Esophagus muscularis mucosa (tissue), 4 donors: Measurements from ENCODE around the gene NPTXR. TPM values are rescaled to one million over a fixed set of nuclear protein-coding genes. Genes with fewer than 3 reads are reported as not detected.
A peak's percentile ranks its signal among the peaks of the same experiment; 100 is the strongest.

Experiments
- DNase-seq: peaks from one replicate; pipeline ENCODE4 v3.0.0-alpha.2; 2017; ENCODE audit errors: extremely low spot score
- H3K27ac ChIP-seq, 4 donors: fragments of 200-600 bp; sonication (generic); replicated peaks in 1 of 4; 1 replicate in 3 of 4; 2 replicates in 1 of 4; pipeline ENCODE4 v1.5.1; 2016 to 2019; ENCODE audit warnings: mild to moderate bottlenecking in 1 of 4
- H3K27me3 ChIP-seq, 4 donors: fragments of 200-600 bp; sonication (generic); one replicate each; pipeline versions ENCODE4 v1.5.1 to v1.6.0; 2016 to 2019
- H3K36me3 ChIP-seq, 4 donors: fragments of 200-600 bp; sonication (generic); one replicate each; pipeline ENCODE4 v1.5.1; 2016 to 2019
- H3K4me1 ChIP-seq, 4 donors: fragments of 200-600 bp; sonication (generic); one replicate each; pipeline ENCODE4 v1.5.1; 2016 to 2019
- H3K4me3 ChIP-seq, 4 donors: fragments of 200-600 bp; sonication (generic); 1 replicate in 2 of 4; 2 replicates in 2 of 4; pipeline ENCODE4 v1.5.1; 2016 to 2019; ENCODE audit warnings: mild to moderate bottlenecking in 4 of 4, moderate library complexity in 1 of 4
- H3K9me3 ChIP-seq, 4 donors: fragments of 200-600 bp; sonication (generic); 1 replicate in 3 of 4; 2 replicates in 1 of 4; pipeline ENCODE4 v1.5.1; 2016 to 2019
- CTCF ChIP-seq, 3 experiments: fragments of 200-600 bp in 2 of 3; fragments of 450-650 bp in 1 of 3; sonication (generic) in 2 of 3; IDR thresholded peaks; one replicate each; pipeline ENCODE4 v1.5.1; 2017 to 2019; ENCODE audit warnings: antibody characterized with exemption in 3 of 3, mild to moderate bottlenecking in 2 of 3, moderate library complexity in 1 of 3
- EP300 ChIP-seq: sonication (generic); formaldehyde crosslinking; IDR thresholded peaks from one replicate; pipeline ENCODE4 v1.6.1; 2017; ENCODE audit warnings: antibody characterized with exemption
- POLR2A ChIP-seq: fragments of 450-650 bp; IDR thresholded peaks from one replicate; pipeline ENCODE4 v1.6.1; 2017; ENCODE audit warnings: antibody characterized with exemption, moderate library complexity, mild to moderate bottlenecking, low read depth
- POLR2AphosphoS5 ChIP-seq, 2 donors: sonication (generic); formaldehyde crosslinking; IDR thresholded peaks; one replicate each; pipeline ENCODE4 v1.6.1; 2017; ENCODE audit warnings: antibody characterized with exemption in 2 of 2
- whole genome bisulfite sequencing: methylation state at CpG from one replicate; pipeline ENCODE4 v1.1.5; 2018; 5-methylcytosine and 5-hydroxymethylcytosine counted together
- intact Hi-C: fragments of 100-400 bp; cut with DNase I; formaldehyde crosslinking; loops from one replicate; pipeline ENCODE4 v1.15.1; 2023
- total RNA-seq, 4 donors: library from RNA; depleted of rRNA; stranded (reverse); fragments of >200 nt; gene quantifications; one replicate each; pipeline versions ENCODE4 v1.1.0 to v1.2.1, GENCODE V29; 2016

The NPTXR gene
- total RNA-seq, 4 donors from 2014 or later: 8.2 to 15.0 (median 8.8) TPM

DNA sequence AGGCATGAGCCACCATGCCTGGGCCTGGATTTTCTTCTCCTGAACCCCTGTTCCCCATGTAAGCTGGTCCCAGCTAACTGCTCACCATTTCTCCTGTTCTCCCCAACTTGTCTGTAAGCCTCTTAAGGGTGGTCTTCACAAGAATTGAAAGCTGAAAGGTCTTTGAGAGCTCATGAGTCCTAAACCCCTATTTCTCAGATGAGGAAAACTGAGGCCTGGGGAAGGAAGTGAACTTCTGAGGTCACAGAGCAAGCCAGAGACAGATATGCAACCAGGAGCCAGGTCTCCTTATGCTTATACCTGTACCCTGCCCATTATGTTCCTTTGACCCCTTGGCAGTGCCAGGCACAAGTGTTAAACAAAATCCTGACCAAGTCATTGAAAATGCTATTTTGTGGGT lies 16.3 kb downstream of the NPTXR start:
- intact Hi-C loops: no loop called here
- Histone ChIP-seq H3K27me3 (no peaks in the 10 kb centered on the region), H3K9me3 (no peaks in the 10 kb centered on the region), H3K36me3 (peaks cover 0 to 3% (median 0%) of the 10 kb centered on the region in 4 donors), H3K4me3 (no peak overlapping the region), H3K4me1 (no peaks in the 10 kb centered on the region), H3K27ac (no peak overlapping the region)
- no peak for DNase-seq
- TF ChIP-seq POLR2A (no peak), EP300 (no peak), CTCF (IDR thresholded peaks at IDR 0.05) (no peak), POLR2AphosphoS5 (IDR thresholded peaks at IDR 0.05) (no peak)

DNA sequence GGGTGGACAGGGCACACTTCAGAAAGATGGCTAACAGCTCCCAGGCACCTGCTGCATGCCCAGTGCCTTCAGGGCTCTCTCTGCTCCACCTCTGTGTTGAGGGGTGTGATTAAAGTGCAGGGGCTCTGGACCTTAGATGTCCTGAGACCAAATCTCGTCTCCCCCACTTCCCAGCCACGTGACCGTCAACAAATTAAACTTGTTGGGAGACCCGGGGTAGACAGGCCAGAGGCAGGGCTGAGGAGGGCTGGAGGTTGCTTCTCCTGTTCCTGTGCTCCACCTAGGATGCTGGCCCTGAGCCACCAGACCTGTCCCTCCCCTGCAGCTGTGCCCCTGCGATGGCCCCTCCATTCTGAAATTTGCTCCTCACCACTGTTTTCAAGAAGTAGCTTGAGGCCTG lies 17.0 kb downstream of the NPTXR start:
- TF ChIP-seq POLR2A (no peak), CTCF (IDR thresholded peaks at IDR 0.05) (no peak), POLR2AphosphoS5 (IDR thresholded peaks at IDR 0.05) (no peak), EP300 (no peak)
- Histone ChIP-seq H3K4me3 (no peak overlapping the region), H3K27ac (no peak overlapping the region), H3K4me1 (no peaks in the 10 kb centered on the region), H3K9me3 (no peaks in the 10 kb centered on the region), H3K27me3 (no peaks in the 10 kb centered on the region), H3K36me3 (peaks cover 0 to 3% (median 0%) of the 10 kb centered on the region in 4 donors)
- intact Hi-C loops: no loop called here
- no peak for DNase-seq
- WGBS: 83% methylated on average over 4 of the region's 5 CpGs

DNA sequence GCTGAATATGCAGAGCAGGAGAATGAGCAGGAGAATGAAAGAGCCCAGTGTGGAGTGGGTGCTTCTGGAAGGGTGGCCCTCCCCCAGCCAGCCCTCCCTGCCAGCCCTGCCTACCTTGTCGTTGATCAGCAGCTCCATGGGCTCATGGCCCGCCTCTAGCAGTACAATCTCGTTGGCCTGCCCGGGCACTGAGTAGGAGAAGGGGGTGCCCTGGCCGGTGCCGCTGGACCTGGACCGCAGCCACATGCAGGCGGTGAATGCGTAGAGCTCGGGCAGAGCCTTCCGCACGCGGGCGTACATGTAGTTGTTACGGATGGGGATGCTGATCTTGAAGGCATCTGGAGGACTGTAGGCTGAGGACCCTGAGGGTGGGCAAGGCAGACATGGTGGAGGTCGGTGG lies 17.4 kb downstream of the NPTXR start:
- 86% methylated on average over 16 of the region's 16 CpGs for WGBS
- TF ChIP-seq EP300: no peak
- no peak for TF ChIP-seq POLR2AphosphoS5 (IDR thresholded peaks at IDR 0.05)
- no peak for TF ChIP-seq POLR2A
- no peak for TF ChIP-seq CTCF (IDR thresholded peaks at IDR 0.05)
- Histone ChIP-seq H3K4me3 (no peak overlapping the region), H3K36me3 (peaks cover 0 to 3% (median 0%) of the 10 kb centered on the region in 4 donors), H3K9me3 (no peaks in the 10 kb centered on the region), H3K27me3 (no peaks in the 10 kb centered on the region), H3K4me1 (no peaks in the 10 kb centered on the region), H3K27ac (no peak overlapping the region)
- DNase-seq: no peak
- intact Hi-C loops: no loop called here

DNA sequence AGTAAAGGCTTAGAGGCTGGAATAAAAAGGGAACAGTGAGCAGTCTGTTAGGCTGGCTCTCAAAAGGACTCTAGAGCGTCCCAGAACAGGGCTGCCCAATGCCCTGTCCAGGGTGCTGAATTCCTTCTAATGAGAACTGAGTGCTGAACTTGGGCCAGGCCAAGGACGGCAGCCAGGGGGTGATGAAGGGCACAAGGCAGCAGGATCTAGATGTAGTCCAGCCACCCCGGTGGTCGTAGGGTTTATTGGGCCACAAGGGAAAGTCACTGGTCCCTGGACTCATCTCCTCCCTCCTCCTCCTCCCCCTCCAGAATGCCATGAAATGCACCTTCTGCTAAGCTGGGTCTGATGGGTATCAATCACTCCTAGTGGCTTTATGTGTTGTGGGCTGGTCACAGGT lies 19.2 kb downstream of the NPTXR start:
- Histone ChIP-seq H3K27ac (no peak overlapping the region), H3K4me3 (no peak overlapping the region), H3K27me3 (no peaks in the 10 kb centered on the region), H3K36me3 (peaks cover 0 to 3% (median 0%) of the 10 kb centered on the region in 4 donors), H3K4me1 (no peaks in the 10 kb centered on the region), H3K9me3 (no peaks in the 10 kb centered on the region)
- no peak for DNase-seq
- 17% methylated on average over 4 of the region's 4 CpGs for WGBS
- peak in 1 of 3 experiments; percentile 24 for TF ChIP-seq CTCF (IDR thresholded peaks at IDR 0.05)
- no peak for TF ChIP-seq POLR2A
- TF ChIP-seq POLR2AphosphoS5 (IDR thresholded peaks at IDR 0.05): no peak
- intact Hi-C loops: no loop called here

GRCh38 chr22:38823637-38824036 lies 20.2 kb downstream of the NPTXR start:
- Histone ChIP-seq H3K4me1 (no peaks in the 10 kb centered on the region), H3K9me3 (no peaks in the 10 kb centered on the region), H3K27ac (no peak overlapping the region), H3K4me3 (no peak overlapping the region), H3K36me3 (peaks cover 0 to 3% (median 0%) of the 10 kb centered on the region in 4 donors), H3K27me3 (no peaks in the 10 kb centered on the region)
- intact Hi-C loops: no loop called here
- DNase-seq: no peak
- TF ChIP-seq CTCF (IDR thresholded peaks at IDR 0.05) (no peak), POLR2A (no peak), POLR2AphosphoS5 (IDR thresholded peaks at IDR 0.05) (no peak), EP300 (no peak)
- 80% methylated on average over 2 of the region's 2 CpGs for WGBS
